HS-27A (cell line): Measurements from ENCODE around the gene PEX10.
"Not testable (repeated sequence)": the region's sequence is repeated elsewhere in the genome, so short reads cannot be mapped to it uniquely, and the experiment has no call there.

Experiments
- DNase-seq: peaks from one replicate; pipeline ENCODE4 v3.0.0-alpha.2; 2012; ENCODE audit warnings: low read depth, missing footprints

The PEX10 gene

GRCh38 chr1:2443277-2444137, 31.1 kb upstream of the PEX10 start:
- DNase-seq = no peak

GRCh38 chr1:2442661-2443060, 30.3 kb upstream of the PEX10 start:
- no peak for DNase-seq

GRCh38 chr1:2441746-2442145, 29.4 kb upstream of the PEX10 start:
- DNase-seq = no peak

- not testable (repeated sequence) for DNase-seq
Measured at GRCh38 chr1:2440346-2440745, 28.0 kb upstream of the PEX10 start.

- DNase-seq = no peak
Measured at GRCh38 chr1:2439369-2439768, 27.0 kb upstream of the PEX10 start.

- no peak for DNase-seq
Measured at GRCh38 chr1:2438641-2439040, 26.3 kb upstream of the PEX10 start.

GRCh38 chr1:2438038-2438437, 25.7 kb upstream of the PEX10 start:
- no peak for DNase-seq

- no peak for DNase-seq
Measured at GRCh38 chr1:2437617-2438016, 25.3 kb upstream of the PEX10 start.

GRCh38 chr1:2436876-2437275, 24.5 kb upstream of the PEX10 start:
- no peak for DNase-seq

- DNase-seq = no peak
Measured at GRCh38 chr1:2435746-2436355, 23.5 kb upstream of the PEX10 start.

- no peak for DNase-seq
Measured at GRCh38 chr1:2435091-2435490, 22.7 kb upstream of the PEX10 start.

GRCh38 chr1:2433936-2434655, 21.7 kb upstream of the PEX10 start:
- no peak for DNase-seq

GRCh38 chr1:2433196-2433595, 20.8 kb upstream of the PEX10 start:
- no peak for DNase-seq

GRCh38 chr1:2432441-2432844, 20.1 kb upstream of the PEX10 start:
- no peak for DNase-seq

- DNase-seq = no peak
Measured at GRCh38 chr1:2431518-2431917, 19.2 kb upstream of the PEX10 start.

- DNase-seq = no peak
Measured at GRCh38 chr1:2431103-2431502, 18.7 kb upstream of the PEX10 start.

- no peak for DNase-seq
Measured at GRCh38 chr1:2430592-2430973, 18.2 kb upstream of the PEX10 start.

- no peak for DNase-seq
Measured at GRCh38 chr1:2429780-2430591, 17.6 kb upstream of the PEX10 start.

GRCh38 chr1:2428490-2428889, 16.1 kb upstream of the PEX10 start:
- no peak for DNase-seq

- DNase-seq = no peak
Measured at GRCh38 chr1:2427976-2428375, 15.6 kb upstream of the PEX10 start.

- DNase-seq = no peak
Measured at GRCh38 chr1:2427051-2427450, 14.7 kb upstream of the PEX10 start.

GRCh38 chr1:2426540-2426939, 14.2 kb upstream of the PEX10 start:
- DNase-seq = no peak
